GM12875 (cell line): ENCODE measurements around the gene LZIC.

Experiments
- H3K4me3 ChIP-seq: one replicate; pipeline ENCODE4 v1.5.1; 2011; ENCODE audit warnings: low read depth, low read length, control low read depth
- CTCF ChIP-seq: IDR thresholded peaks from 2 replicates; pipeline ENCODE4 v1.5.1; 2011; ENCODE audit warnings: low read depth, mild to moderate bottlenecking, control low read depth, inconsistent platforms, low read length, moderate library complexity, borderline replicate concordance; ENCODE audit not compliant: insufficient read depth

LZIC gene

GRCh38 chr1:9891207-9891606 lies 52.0 kb downstream of the LZIC start:
- no peak overlapping the region for H3K4me3 ChIP-seq
- TF ChIP-seq CTCF = no peak

GRCh38 chr1:9890224-9890731 lies 52.9 kb downstream of the LZIC start:
- H3K4me3 ChIP-seq = no peak overlapping the region
- TF ChIP-seq CTCF = no peak

- no peak overlapping the region for H3K4me3 ChIP-seq
- TF ChIP-seq CTCF = no peak
These were observed 53.8 kb downstream of the LZIC start for GRCh38 chr1:9889411-9889810.

GRCh38 chr1:9888886-9889285 lies 54.3 kb downstream of the LZIC start:
- H3K4me3 ChIP-seq = no peak overlapping the region
- TF ChIP-seq CTCF = no peak

- no peak for TF ChIP-seq CTCF
- H3K4me3 ChIP-seq = no peak overlapping the region
These were observed 56.1 kb downstream of the LZIC start for GRCh38 chr1:9887070-9887469.

- H3K4me3 ChIP-seq = no peak overlapping the region
- no peak for TF ChIP-seq CTCF
These were observed 57.0 kb downstream of the LZIC start for GRCh38 chr1:9886092-9886742.

GRCh38 chr1:9884805-9885204 lies 58.4 kb downstream of the LZIC start:
- no peak overlapping the region for H3K4me3 ChIP-seq
- no peak for TF ChIP-seq CTCF
